IMR-90 (cell line): Measurements from ENCODE around the gene ATM. TPM values are rescaled to one million over a fixed set of nuclear protein-coding genes. Genes with fewer than 3 reads are reported as not detected.

Experiments used
- ATAC-seq: fragments of 200-7000 bp; cut with Tn5 transposase; 2 replicates; pipeline ENCODE4 v1.9.1; 2020; ENCODE audit warnings: low read depth, mild to moderate bottlenecking, moderate library complexity
- BruUV-seq: library from RNA; stranded (reverse); fragments of 400-500 nt; replicated peaks from 2 replicates; lab custom pipeline; 2021; lab: Mats Ljungman, UMichigan
- CTCF ChIA-PET: fragments of 300-600 bp; formaldehyde crosslinking; extraction: SDS; loops from one replicate; lab custom pipeline; 2021; ENCODE audit warnings: antibody characterized with exemption; lab: Yijun Ruan, JAX
- POLR2A ChIA-PET: fragments of 300-600 bp; sonication (Branson Sonifier 250); formaldehyde crosslinking; loops from one replicate; lab custom pipeline; 2022; ENCODE audit warnings: antibody characterized with exemption; ENCODE audit not compliant: unreplicated experiment; lab: Charles Lee
- DNase-seq: peaks from one replicate; pipeline ENCODE4 v3.0.0; 2013
- H2AFZ ChIP-seq: replicated peaks from 2 replicates; pipeline ENCODE3; 2013; ENCODE audit warnings: low read length, mild to moderate bottlenecking; ENCODE audit not compliant: poor library complexity
- H2AK5ac ChIP-seq: 2 replicates; pipeline ENCODE4 v1.6.1; 2013; ENCODE audit warnings: low read depth, low read length, inconsistent platforms
- H2AK9ac ChIP-seq: replicated peaks from 2 replicates; pipeline ENCODE3; 2013; ENCODE audit warnings: mild to moderate bottlenecking, low read depth, low read length, moderate library complexity; ENCODE audit not compliant: poor library complexity
- H2BK120ac ChIP-seq: 2 replicates; pipeline ENCODE4 v1.6.1; 2013; ENCODE audit warnings: low read depth, low read length, inconsistent platforms
- H2BK15ac ChIP-seq: 3 replicates; pipeline ENCODE4 v1.6.1; 2013; ENCODE audit warnings: low read depth, low read length, inconsistent platforms
- H2BK20ac ChIP-seq: 2 replicates; pipeline ENCODE4 v1.6.1; 2013; ENCODE audit warnings: low read depth, mild to moderate bottlenecking, inconsistent platforms, low read length, moderate library complexity
- H2BK5ac ChIP-seq: 2 replicates; pipeline ENCODE4 v1.6.1; 2013; ENCODE audit warnings: mild to moderate bottlenecking, low read depth, low read length, inconsistent platforms; ENCODE audit not compliant: poor library complexity, severe bottlenecking
- H3K14ac ChIP-seq: replicated peaks from 2 replicates; pipeline ENCODE4 v1.6.1; 2013; ENCODE audit warnings: low read depth, low read length, inconsistent platforms
- H3K18ac ChIP-seq: 2 replicates; pipeline ENCODE4 v1.6.1; 2013; ENCODE audit warnings: low read depth, low read length, control low read depth
- H3K23ac ChIP-seq: 2 replicates; pipeline ENCODE4 v1.6.1; 2013; ENCODE audit warnings: low read depth, low read length, inconsistent platforms
- H3K27ac ChIP-seq: 2 replicates; pipeline ENCODE4 v1.5.1; 2013; ENCODE audit warnings: mild to moderate bottlenecking, control low read depth, low read length; ENCODE audit not compliant: insufficient read depth
- H3K27me3 ChIP-seq: 2 replicates; pipeline ENCODE4 v1.6.1; 2013; ENCODE audit warnings: low read length; ENCODE audit not compliant: control insufficient read depth, insufficient read depth
- H3K36me3 ChIP-seq: 2 replicates; pipeline ENCODE4 v1.6.1; 2013; ENCODE audit warnings: low read length, mixed read lengths; ENCODE audit not compliant: control insufficient read depth, insufficient read depth
- H3K4ac ChIP-seq: 2 replicates; pipeline ENCODE4 v1.6.1; 2013; ENCODE audit warnings: low read depth, low read length, inconsistent platforms
- H3K4me1 ChIP-seq: 2 replicates; pipeline ENCODE4 v1.6.1; 2013; ENCODE audit warnings: low read length, mixed read lengths; ENCODE audit not compliant: control insufficient read depth, insufficient read depth
- H3K4me2 ChIP-seq: 2 replicates; pipeline ENCODE4 v1.6.1; 2013; ENCODE audit warnings: low read depth, mild to moderate bottlenecking, control low read depth, low read length, moderate library complexity
- H3K4me3 ChIP-seq: 2 replicates; pipeline ENCODE4 v1.5.1; 2013; ENCODE audit warnings: low read depth, mild to moderate bottlenecking, control low read depth, low read length, moderate library complexity; ENCODE audit not compliant: insufficient read depth
- H3K56ac ChIP-seq: 2 replicates; pipeline ENCODE4 v1.6.1; 2013; ENCODE audit warnings: low read length, inconsistent platforms; ENCODE audit not compliant: insufficient read depth; ENCODE audit errors: extremely low read depth
- H3K79me1 ChIP-seq, 2 experiments: 2 replicates each; pipeline ENCODE4 v1.6.1; 2013; ENCODE audit warnings: low read length in 2 of 2, inconsistent platforms in 1 of 2, low read depth in 1 of 2
- H3K9ac ChIP-seq: 2 replicates; pipeline ENCODE4 v1.6.1; 2013; ENCODE audit warnings: low read depth, low read length, control low read depth
- H3K9me1 ChIP-seq: 2 replicates; pipeline ENCODE4 v1.6.1; 2013; ENCODE audit warnings: low read length, inconsistent platforms; ENCODE audit not compliant: insufficient read depth
- H3K9me3 ChIP-seq: 2 replicates; pipeline ENCODE4 v1.6.1; 2013; ENCODE audit warnings: low read length; ENCODE audit not compliant: control insufficient read depth, insufficient read depth
- H4K20me1 ChIP-seq: 2 replicates; pipeline ENCODE4 v1.6.1; 2013; ENCODE audit warnings: low read length, inconsistent platforms; ENCODE audit not compliant: insufficient read depth
- H4K5ac ChIP-seq: 2 replicates; pipeline ENCODE4 v1.6.1; 2013; ENCODE audit warnings: mild to moderate bottlenecking, low read depth, low read length, control low read depth
- H4K8ac ChIP-seq, 2 experiments: 2 replicates each; pipeline ENCODE4 v1.6.1; 2013; ENCODE audit warnings: low read depth in 2 of 2, low read length in 2 of 2, control low read depth in 1 of 2, inconsistent platforms in 1 of 2
- H4K91ac ChIP-seq: 2 replicates; pipeline ENCODE4 v1.6.1; 2013; ENCODE audit warnings: low read depth, low read length, inconsistent platforms; ENCODE audit not compliant: insufficient read depth
- FOS ChIP-seq: fragments of 150-350 bp; IDR thresholded peaks from 2 replicates; pipeline ENCODE4 v1.6.1; 2016; ENCODE audit warnings: low read depth, low read length
- POLR2A ChIP-seq: IDR thresholded peaks from 2 replicates; pipeline ENCODE4 v1.6.1; 2012; ENCODE audit warnings: mild to moderate bottlenecking, low read depth, low read length
- RAD21 ChIP-seq: IDR thresholded peaks from 2 replicates; pipeline ENCODE4 v1.6.1; 2012; ENCODE audit warnings: low read length, improper control_type of control experiment
- RCOR1 ChIP-seq: IDR thresholded peaks from 2 replicates; pipeline ENCODE4 v1.6.1; 2012; ENCODE audit warnings: mild to moderate bottlenecking, low read length, improper control_type of control experiment; ENCODE audit not compliant: insufficient replicate concordance
- SMC3 ChIP-seq: fragments of 150-350 bp; IDR thresholded peaks from 2 replicates; pipeline ENCODE4 v1.6.1; 2016; ENCODE audit warnings: low read depth, mild to moderate bottlenecking, antibody characterized with exemption, low read length, moderate library complexity
- USF2 ChIP-seq: fragments of 150-350 bp; IDR thresholded peaks from 2 replicates; pipeline ENCODE4 v1.6.1; 2017; ENCODE audit warnings: mild to moderate bottlenecking, antibody characterized with exemption, low read length, low read depth
- WGBS, 2 experiments: methylation state at CpG; one replicate each; pipeline versions ENCODE4 v1.1.5 to v1.1.7; 2013; ENCODE audit warnings: missing lambda C conversion rate in 2 of 2; ENCODE audit not compliant: insufficient read length in 1 of 2; ENCODE audit errors: extremely low coverage in 2 of 2; 5-methylcytosine and 5-hydroxymethylcytosine counted together
- dilution Hi-C: fragments of 300-500 bp; cut with HindIII; formaldehyde crosslinking; loops from one replicate; pipeline ENCODE4 v1.14.3; 2018; ENCODE audit warnings: low sequenced_read_pairs; ENCODE audit not compliant: unreplicated experiment
- in situ Hi-C: fragments of 300-500 bp; cut with MboI; formaldehyde crosslinking; loops from 3 replicates; pipeline ENCODE4 v1.14.3; 2019; ENCODE audit warnings: low sequenced_read_pairs, inconsistent platforms, mixed read lengths
- intact Hi-C: fragments of 100-400 bp; cut with micrococcal nuclease; formaldehyde crosslinking; loops from 2 replicates; pipeline ENCODE4 v1.10.0; 2022
- polyA plus RNA-seq, 3 experiments: library from polyadenylated mRNA; depleted of rRNA; stranded (reverse); fragments of >200 nt; gene quantifications; 2 replicates each; pipeline ENCODE4 v1.2.3, GENCODE V29; 2012; ENCODE audit warnings: low replicate concordance in 1 of 3
- total RNA-seq: library from RNA; depleted of rRNA; stranded (reverse); fragments of >200 nt; gene quantifications from 2 replicates; pipeline ENCODE4 v1.2.3, GENCODE V29; 2012
- TF ChIP-seq, protein P1 (sequence below): fragments of 150-350 bp; IDR thresholded peaks from 2 replicates; pipeline ENCODE4 v1.6.1; 2016; ENCODE audit warnings: low read depth, mild to moderate bottlenecking, low read length, moderate library complexity, borderline replicate concordance

ATM gene
- total and polyA plus RNA-seq, 2 of the 4 experiments (the other 2 are of a cell fraction), result 18.1 to 30.6 TPM

GRCh38 chr11:108278954-108279353 lies 56.1 kb downstream of the ATM start:
- Histone ChIP-seq H3K27ac (no peak overlapping the region), H4K5ac (no peak overlapping the region), H3K23ac (no peak overlapping the region), H3K18ac (no peak overlapping the region), H2BK120ac (no peak overlapping the region), H3K56ac (no peak overlapping the region; the same call in 1 of the 2 replicates), H3K36me3 (peaks cover 16% of the 10 kb centered on the region), H2BK15ac (no peak overlapping the region), H3K9me1 (no peaks in the 10 kb centered on the region), H3K9me3 (no peaks in the 10 kb centered on the region), H2AFZ (no peak overlapping the region), H2BK5ac (peak overlapping the region; percentile 48), H3K4ac (no peak overlapping the region), H3K79me1 (no peaks in the 10 kb centered on the region; a peak in 1 of 4 replicates), H3K4me3 (no peak overlapping the region), H2AK5ac (no peak overlapping the region), H3K4me1 (peaks cover 3% of the 10 kb centered on the region; the same call in 1 of the 2 replicates), H2BK20ac (no peak overlapping the region), H3K4me2 (no peak overlapping the region), H4K91ac (no peak overlapping the region), H2AK9ac (no peak overlapping the region), H3K27me3 (no peaks in the 10 kb centered on the region), H3K14ac (no peak overlapping the region), H3K9ac (no peak overlapping the region), H4K20me1 (no peaks in the 10 kb centered on the region), H4K8ac (no peak overlapping the region)
- BruUV-seq, result no TSS peak
- intact Hi-C loops (no loop called here), in situ Hi-C loops (no loop called here), dilution Hi-C loops (no loop called here)
- ATAC-seq (no peak; the same call in 1 of the 2 replicates), DNase-seq (no peak)
- TF ChIP-seq RAD21, result no peak
- TF ChIP-seq POLR2A, result no peak
- TF ChIP-seq SMC3, result no peak
- TF ChIP-seq USF2, result no peak
- TF ChIP-seq, protein P1, sequence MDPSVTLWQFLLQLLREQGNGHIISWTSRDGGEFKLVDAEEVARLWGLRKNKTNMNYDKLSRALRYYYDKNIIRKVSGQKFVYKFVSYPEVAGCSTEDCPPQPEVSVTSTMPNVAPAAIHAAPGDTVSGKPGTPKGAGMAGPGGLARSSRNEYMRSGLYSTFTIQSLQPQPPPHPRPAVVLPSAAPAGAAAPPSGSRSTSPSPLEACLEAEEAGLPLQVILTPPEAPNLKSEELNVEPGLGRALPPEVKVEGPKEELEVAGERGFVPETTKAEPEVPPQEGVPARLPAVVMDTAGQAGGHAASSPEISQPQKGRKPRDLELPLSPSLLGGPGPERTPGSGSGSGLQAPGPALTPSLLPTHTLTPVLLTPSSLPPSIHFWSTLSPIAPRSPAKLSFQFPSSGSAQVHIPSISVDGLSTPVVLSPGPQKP, result no peak
- no peak for TF ChIP-seq FOS
- TF ChIP-seq RCOR1, result no peak
- WGBS, 2 experiments, result no CpG with 5 or more reads among the region's 4 CpGs
- CTCF ChIA-PET, result no interaction called here
- POLR2A ChIA-PET, result no interaction called here
